ENCODE data around the gene TNS1. TPM values are rescaled to one million over a fixed set of nuclear protein-coding genes. Genes with fewer than 3 reads are reported as not detected.

Gene TNS1
- total RNA-seq, 2 experiments from 2014 or later: 11.0 to 13.5 TPM

DNA sequence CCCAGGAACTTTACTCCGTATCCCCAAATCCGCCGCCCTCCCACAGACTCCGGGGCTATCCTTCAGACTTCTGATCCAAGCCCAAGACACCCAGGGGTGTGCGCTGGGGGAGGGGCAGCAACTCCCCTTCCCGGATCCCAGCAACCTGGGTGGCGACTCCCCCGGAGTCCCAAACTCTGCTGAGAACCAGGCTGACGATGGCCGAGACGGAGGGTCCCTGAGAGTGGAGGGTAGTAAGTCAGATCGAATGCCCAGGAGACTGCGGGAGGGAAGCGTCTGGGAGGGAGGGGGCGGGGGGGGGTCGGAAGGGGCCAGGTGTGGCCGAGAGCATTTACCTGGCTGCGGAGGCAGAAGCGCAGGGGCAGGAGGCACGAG, 7.0 kb upstream of the TNS1 start:
- no peaks in the 10 kb centered on the region for H3K9me3 Mint-ChIP-seq
- peaks cover 47% of the 10 kb centered on the region for H3K27me3 Mint-ChIP-seq
- no peak overlapping the region for H3K4me3 Mint-ChIP-seq
- peaks cover 9% of the 10 kb centered on the region for H3K4me1 Mint-ChIP-seq
- no peak overlapping the region for H3K27ac Mint-ChIP-seq
- no peaks in the 10 kb centered on the region for H3K36me3 Mint-ChIP-seq (ENCODE audit: low read depth)
- POLR2A ChIA-PET: no interaction called here
- DNase-seq: no peak
- CTCF ChIA-PET: interaction anchor here (1.2 kb wide), 1 partner anchor 16 kb away, joined by 4 read pairs; no protein-coding TSS in a partner anchor

DNA sequence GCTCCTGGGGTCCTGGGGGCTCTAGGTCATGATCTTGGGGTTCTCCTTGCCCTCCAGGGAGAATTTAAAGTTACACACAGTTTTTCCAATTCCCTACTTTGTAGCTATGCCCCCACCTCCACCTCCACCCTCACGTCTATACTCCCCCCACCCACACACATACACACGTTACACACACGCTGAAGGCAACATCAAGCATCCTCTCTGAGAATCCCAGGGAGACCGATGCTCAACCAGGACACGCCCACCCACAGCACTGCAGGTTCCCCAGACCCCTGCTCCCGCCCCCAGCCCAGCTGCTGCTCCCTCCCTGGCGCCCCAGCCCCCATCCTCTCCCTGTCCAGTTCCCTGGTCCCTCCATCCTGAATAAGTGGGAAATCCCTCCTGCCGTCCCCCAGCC, 6.4 kb upstream of the TNS1 start:
- H3K4me1 Mint-ChIP-seq: peaks cover 9% of the 10 kb centered on the region
- CTCF ChIA-PET: interaction anchor here (1.0 to 1.2 kb wide), 2 partner anchors 15 to 91 kb away, joined by 3 to 4 read pairs; no protein-coding TSS in a partner anchor
- H3K9me3 Mint-ChIP-seq: no peaks in the 10 kb centered on the region
- no peak overlapping the region for H3K4me3 Mint-ChIP-seq
- DNase-seq: no peak
- H3K27me3 Mint-ChIP-seq: peaks cover 47% of the 10 kb centered on the region
- no peaks in the 10 kb centered on the region for H3K36me3 Mint-ChIP-seq (ENCODE audit: low read depth)
- POLR2A ChIA-PET: no interaction called here
- no peak overlapping the region for H3K27ac Mint-ChIP-seq

GRCh38 chr2:218008060-218009040, 5.6 kb upstream of the TNS1 start:
- ChIA-PET POLR2A (no interaction called here), CTCF (interaction anchor here (1.0 to 1.6 kb wide), 3 partner anchors 14 to 223 kb away, joined by 3 to 6 read pairs (median 4); no protein-coding TSS in a partner anchor)
- DNase-seq: no peak
- Mint-ChIP-seq H3K4me3 (no peak overlapping the region), H3K27ac (no peak overlapping the region), H3K9me3 (no peaks in the 10 kb centered on the region), H3K4me1 (peaks cover 9% of the 10 kb centered on the region), H3K36me3 (ENCODE audit: low read depth) (no peaks in the 10 kb centered on the region), H3K27me3 (peaks cover 43% of the 10 kb centered on the region)

DNA sequence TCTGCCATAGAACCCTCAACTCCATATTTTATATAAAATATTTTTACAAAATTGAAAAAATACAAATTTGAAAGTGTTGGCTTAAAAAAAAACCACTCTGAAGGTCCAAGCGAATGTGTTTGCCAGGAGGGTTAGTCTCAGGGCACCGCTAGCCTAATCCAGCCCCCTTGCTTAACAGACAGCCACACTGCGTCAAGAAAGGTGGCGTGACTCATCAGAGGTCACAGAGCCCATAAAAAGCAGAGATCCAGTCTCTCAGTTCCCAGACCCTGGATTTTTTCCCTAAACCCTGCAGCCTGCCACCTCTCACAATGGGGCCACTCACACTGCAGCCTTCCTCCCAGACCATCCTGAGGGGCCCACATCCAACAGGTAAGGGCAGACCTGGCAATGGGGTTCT, 3.9 kb upstream of the TNS1 start:
- Mint-ChIP-seq H3K27ac (no peak overlapping the region), H3K27me3 (peaks cover 30% of the 10 kb centered on the region), H3K9me3 (no peaks in the 10 kb centered on the region), H3K36me3 (ENCODE audit: low read depth) (no peaks in the 10 kb centered on the region), H3K4me1 (peaks cover 9% of the 10 kb centered on the region), H3K4me3 (no peak overlapping the region)
- POLR2A ChIA-PET: no interaction called here
- CTCF ChIA-PET: interaction anchor here (0.8 to 1.2 kb wide), 2 partner anchors 17 to 35 kb away, joined by 3 read pairs; no protein-coding TSS in a partner anchor
- no peak for DNase-seq

GRCh38 chr2:218005486-218005885, 2.7 kb upstream of the TNS1 start:
- peaks cover 20% of the 10 kb centered on the region for H3K27me3 Mint-ChIP-seq
- DNase-seq: no peak
- ChIA-PET POLR2A (no interaction called here), CTCF (interaction anchor here (1.2 kb wide), 1 partner anchor 19 kb away, joined by 3 read pairs; no protein-coding TSS in a partner anchor)
- no peaks in the 10 kb centered on the region for H3K9me3 Mint-ChIP-seq
- H3K4me1 Mint-ChIP-seq: peaks cover 4% of the 10 kb centered on the region
- H3K36me3 Mint-ChIP-seq (ENCODE audit: low read depth): no peaks in the 10 kb centered on the region
- H3K4me3 Mint-ChIP-seq: no peak overlapping the region
- no peak overlapping the region for H3K27ac Mint-ChIP-seq

- no peaks in the 10 kb centered on the region for H3K36me3 Mint-ChIP-seq (ENCODE audit: low read depth)
- H3K4me1 Mint-ChIP-seq: peaks cover 4% of the 10 kb centered on the region
- ChIA-PET CTCF (interaction anchor here (1.4 to 1.6 kb wide), 2 partner anchors 21 to 62 kb away, joined by 3 read pairs; no protein-coding TSS in a partner anchor), POLR2A (no interaction called here)
- no peak for DNase-seq
- H3K9me3 Mint-ChIP-seq: no peaks in the 10 kb centered on the region
- H3K4me3 Mint-ChIP-seq: no peak overlapping the region
- H3K27me3 Mint-ChIP-seq: peaks cover 20% of the 10 kb centered on the region
- H3K27ac Mint-ChIP-seq: no peak overlapping the region
Measured at GRCh38 chr2:218005028-218005427, 2.2 kb upstream of the TNS1 start.

- Mint-ChIP-seq H3K9me3 (no peaks in the 10 kb centered on the region), H3K27me3 (peaks cover 11% of the 10 kb centered on the region), H3K4me1 (no peaks in the 10 kb centered on the region), H3K4me3 (no peak overlapping the region), H3K27ac (no peak overlapping the region), H3K36me3 (ENCODE audit: low read depth) (no peaks in the 10 kb centered on the region)
- ChIA-PET POLR2A (no interaction called here), CTCF (interaction anchor here (1.4 to 1.6 kb wide), 2 partner anchors 20 to 63 kb away, joined by 3 read pairs; no protein-coding TSS in a partner anchor)
- DNase-seq: no peak
Measured at GRCh38 chr2:218003981-218004419, 1.2 kb upstream of the TNS1 start.

DNA sequence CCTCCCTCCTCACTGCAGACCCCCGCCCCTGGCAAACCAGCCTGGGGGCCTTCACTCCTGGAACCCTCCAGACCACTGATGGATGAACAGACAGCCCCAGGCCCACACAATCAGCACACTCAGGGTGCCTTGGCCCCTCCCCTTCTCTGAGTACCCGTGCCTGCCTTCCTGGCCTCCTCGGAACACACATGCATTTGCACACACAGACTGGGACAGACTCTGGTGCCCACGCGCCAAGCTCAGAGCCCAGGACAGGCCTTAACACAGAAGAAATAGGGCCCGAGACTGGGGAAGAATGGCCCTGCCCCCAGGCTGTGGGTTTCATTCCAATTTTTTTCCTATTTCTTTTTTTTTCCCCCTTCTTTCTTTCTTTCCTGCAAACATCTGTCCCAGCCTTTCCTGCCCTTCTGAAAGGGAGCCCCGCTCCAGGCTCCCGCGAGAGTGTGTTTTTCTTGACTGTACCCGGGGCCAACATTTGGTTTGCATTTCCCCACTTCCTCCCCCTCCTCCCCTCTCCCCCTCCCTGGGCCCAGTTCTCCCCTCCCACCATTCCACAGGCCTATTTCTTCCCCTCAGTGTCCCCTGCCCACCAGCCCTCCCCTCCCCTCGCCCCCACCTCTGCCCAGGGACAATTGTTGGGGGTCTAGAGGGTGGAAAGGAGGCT, 618 bp upstream of the TNS1 start:
- no peaks in the 10 kb centered on the region for H3K9me3 Mint-ChIP-seq
- H3K36me3 Mint-ChIP-seq (ENCODE audit: low read depth): no peaks in the 10 kb centered on the region
- ChIA-PET CTCF (interaction anchor here (1.6 kb wide), 1 partner anchor 20 kb away, joined by 3 read pairs; no protein-coding TSS in a partner anchor), POLR2A (no interaction called here)
- no peak for DNase-seq
- H3K27ac Mint-ChIP-seq: no peak overlapping the region
- H3K27me3 Mint-ChIP-seq: peaks cover 6% of the 10 kb centered on the region
- H3K4me3 Mint-ChIP-seq: no peak overlapping the region
- no peaks in the 10 kb centered on the region for H3K4me1 Mint-ChIP-seq

- no peaks in the 10 kb centered on the region for H3K4me1 Mint-ChIP-seq
- H3K27ac Mint-ChIP-seq: no peak overlapping the region
- POLR2A ChIA-PET: no interaction called here
- DNase-seq: no peak
- CTCF ChIA-PET: no interaction called here
- H3K9me3 Mint-ChIP-seq: no peaks in the 10 kb centered on the region
- no peak overlapping the region for H3K4me3 Mint-ChIP-seq
- H3K36me3 Mint-ChIP-seq (ENCODE audit: low read depth): no peaks in the 10 kb centered on the region
- peaks cover 2% of the 10 kb centered on the region for H3K27me3 Mint-ChIP-seq
Measured at GRCh38 chr2:218002143-218002844, 501 bp downstream of the TNS1 start.

DNA sequence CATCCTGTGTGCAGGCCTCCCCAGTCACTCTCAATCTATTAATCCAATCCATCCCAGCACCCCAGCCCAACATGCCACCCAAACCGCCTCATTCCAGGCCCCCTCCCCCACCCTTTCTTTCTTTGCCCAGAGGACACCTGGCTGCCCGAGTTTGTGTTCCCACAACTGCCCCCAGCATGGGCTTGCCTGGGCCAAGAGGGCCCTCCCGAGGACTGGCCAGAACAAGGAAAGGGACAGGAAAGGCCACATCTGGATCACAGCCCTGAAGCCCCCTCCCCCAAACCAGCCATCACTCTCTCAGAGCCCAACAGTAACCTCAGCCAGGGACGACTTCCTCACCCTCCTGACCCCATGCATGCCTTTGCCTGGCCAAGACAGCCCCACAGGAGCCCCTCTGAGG, 1.2 kb downstream of the TNS1 start:
- Mint-ChIP-seq H3K9me3 (no peaks in the 10 kb centered on the region), H3K4me1 (no peaks in the 10 kb centered on the region), H3K27me3 (peaks cover 2% of the 10 kb centered on the region), H3K4me3 (no peak overlapping the region), H3K36me3 (ENCODE audit: low read depth) (no peaks in the 10 kb centered on the region), H3K27ac (no peak overlapping the region)
- ChIA-PET POLR2A (no interaction called here), CTCF (interaction anchor here (1.4 kb wide), 1 partner anchor 216 kb away, joined by 5 read pairs; no protein-coding TSS in a partner anchor)
- no peak for DNase-seq

GRCh38 chr2:218000136-218000535, 2.7 kb downstream of the TNS1 start:
- Mint-ChIP-seq H3K27me3 (peaks cover 2% of the 10 kb centered on the region), H3K9me3 (no peaks in the 10 kb centered on the region), H3K4me3 (no peak overlapping the region), H3K4me1 (no peaks in the 10 kb centered on the region), H3K36me3 (ENCODE audit: low read depth) (no peaks in the 10 kb centered on the region), H3K27ac (no peak overlapping the region)
- POLR2A ChIA-PET: no interaction called here
- CTCF ChIA-PET: interaction anchor here (1.0 to 1.4 kb wide), 2 partner anchors 34 to 215 kb away, joined by 3 to 5 read pairs; no protein-coding TSS in a partner anchor
- no peak for DNase-seq

- Mint-ChIP-seq H3K9me3 (no peaks in the 10 kb centered on the region), H3K4me3 (no peak overlapping the region), H3K27me3 (peaks cover 2% of the 10 kb centered on the region), H3K27ac (no peak overlapping the region), H3K4me1 (no peaks in the 10 kb centered on the region), H3K36me3 (ENCODE audit: low read depth) (no peaks in the 10 kb centered on the region)
- no peak for DNase-seq
- CTCF ChIA-PET: interaction anchor here (1.0 kb wide), 1 partner anchor 35 kb away, joined by 3 read pairs; no protein-coding TSS in a partner anchor
- POLR2A ChIA-PET: no interaction called here
Measured at GRCh38 chr2:217999595-217999959, 3.2 kb downstream of the TNS1 start.
